HL-60 (cell line): ENCODE measurements around the gene R3HDM1.
A peak's percentile ranks its signal among the peaks of the same experiment; 100 is the strongest.

Experiments
- DNase-seq, 2 experiments: peaks; one replicate each; pipeline ENCODE4 v3.0.0-alpha.2; 2010 to 2020; ENCODE audit warnings: low read depth in 1 of 2, low spot score in 1 of 2
- H3K27ac ChIP-seq: fragments of 250-450 bp; sonication (Bioruptor Pico); replicated peaks from 2 replicates; pipeline ENCODE4 v1.5.1; 2020; ENCODE audit warnings: mild to moderate bottlenecking, moderate library complexity
- H3K27me3 ChIP-seq: fragments of 250-450 bp; sonication (Bioruptor Pico); 2 replicates; pipeline ENCODE4 v1.5.1; 2021; ENCODE audit warnings: mild to moderate bottlenecking, moderate library complexity; ENCODE audit not compliant: insufficient read depth, poor library complexity, severe bottlenecking
- H3K4me3 ChIP-seq: replicated peaks from 2 replicates; pipeline ENCODE4 v1.5.1; 2011; ENCODE audit warnings: mild to moderate bottlenecking, control low read depth, low read length; ENCODE audit not compliant: insufficient read depth
- GABPA ChIP-seq: IDR thresholded peaks from 2 replicates; pipeline ENCODE4 v1.6.1; 2012; ENCODE audit warnings: low read depth
- POLR2AphosphoS5 ChIP-seq: IDR thresholded peaks from 2 replicates; pipeline ENCODE4 v1.6.1; 2012; ENCODE audit warnings: low read depth
- SPI1 ChIP-seq: IDR thresholded peaks from 2 replicates; pipeline ENCODE4 v1.6.1; 2012; ENCODE audit warnings: low read depth, mild to moderate bottlenecking, borderline replicate concordance
- TF ChIP-seq, protein P1 (sequence below): IDR thresholded peaks from one replicate; pipeline ENCODE4 v1.5.1; 2011; ENCODE audit warnings: low read length, control low read depth, inconsistent platforms; ENCODE audit not compliant: insufficient read depth
- TF ChIP-seq, protein P2 (sequence below): IDR thresholded peaks from 2 replicates; pipeline ENCODE4 v1.6.1; 2012; ENCODE audit warnings: low read depth; ENCODE audit not compliant: insufficient replicate concordance

R3HDM1 gene

DNA sequence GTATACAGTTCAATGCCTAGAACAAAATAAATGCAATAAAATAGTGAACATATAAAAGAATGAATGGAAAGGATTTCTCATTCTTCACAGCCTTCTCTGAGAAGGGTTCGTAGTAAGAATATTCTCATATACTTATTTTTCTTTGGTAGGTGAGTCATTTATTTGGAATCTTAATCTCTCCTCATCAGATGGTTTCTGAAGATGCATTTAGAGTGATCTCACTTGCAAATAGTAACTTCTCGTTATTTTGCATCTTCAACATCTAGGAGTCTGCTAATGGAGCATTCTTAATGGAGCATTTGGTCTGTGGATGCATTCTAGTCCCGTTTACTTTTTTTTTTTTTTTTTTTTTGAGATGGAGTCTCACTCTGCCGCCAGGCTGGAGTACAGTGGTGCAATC, 214.3 kb downstream of the R3HDM1 start:
- no peak for DNase-seq
- Histone ChIP-seq H3K27me3 (no peaks in the 10 kb centered on the region), H3K27ac (no peak overlapping the region), H3K4me3 (no peak overlapping the region)
- TF ChIP-seq GABPA: no peak
- TF ChIP-seq, protein P1, sequence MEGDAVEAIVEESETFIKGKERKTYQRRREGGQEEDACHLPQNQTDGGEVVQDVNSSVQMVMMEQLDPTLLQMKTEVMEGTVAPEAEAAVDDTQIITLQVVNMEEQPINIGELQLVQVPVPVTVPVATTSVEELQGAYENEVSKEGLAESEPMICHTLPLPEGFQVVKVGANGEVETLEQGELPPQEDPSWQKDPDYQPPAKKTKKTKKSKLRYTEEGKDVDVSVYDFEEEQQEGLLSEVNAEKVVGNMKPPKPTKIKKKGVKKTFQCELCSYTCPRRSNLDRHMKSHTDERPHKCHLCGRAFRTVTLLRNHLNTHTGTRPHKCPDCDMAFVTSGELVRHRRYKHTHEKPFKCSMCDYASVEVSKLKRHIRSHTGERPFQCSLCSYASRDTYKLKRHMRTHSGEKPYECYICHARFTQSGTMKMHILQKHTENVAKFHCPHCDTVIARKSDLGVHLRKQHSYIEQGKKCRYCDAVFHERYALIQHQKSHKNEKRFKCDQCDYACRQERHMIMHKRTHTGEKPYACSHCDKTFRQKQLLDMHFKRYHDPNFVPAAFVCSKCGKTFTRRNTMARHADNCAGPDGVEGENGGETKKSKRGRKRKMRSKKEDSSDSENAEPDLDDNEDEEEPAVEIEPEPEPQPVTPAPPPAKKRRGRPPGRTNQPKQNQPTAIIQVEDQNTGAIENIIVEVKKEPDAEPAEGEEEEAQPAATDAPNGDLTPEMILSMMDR: no peak
- no peak for TF ChIP-seq POLR2AphosphoS5
- TF ChIP-seq SPI1: no peak
- TF ChIP-seq, protein P2, sequence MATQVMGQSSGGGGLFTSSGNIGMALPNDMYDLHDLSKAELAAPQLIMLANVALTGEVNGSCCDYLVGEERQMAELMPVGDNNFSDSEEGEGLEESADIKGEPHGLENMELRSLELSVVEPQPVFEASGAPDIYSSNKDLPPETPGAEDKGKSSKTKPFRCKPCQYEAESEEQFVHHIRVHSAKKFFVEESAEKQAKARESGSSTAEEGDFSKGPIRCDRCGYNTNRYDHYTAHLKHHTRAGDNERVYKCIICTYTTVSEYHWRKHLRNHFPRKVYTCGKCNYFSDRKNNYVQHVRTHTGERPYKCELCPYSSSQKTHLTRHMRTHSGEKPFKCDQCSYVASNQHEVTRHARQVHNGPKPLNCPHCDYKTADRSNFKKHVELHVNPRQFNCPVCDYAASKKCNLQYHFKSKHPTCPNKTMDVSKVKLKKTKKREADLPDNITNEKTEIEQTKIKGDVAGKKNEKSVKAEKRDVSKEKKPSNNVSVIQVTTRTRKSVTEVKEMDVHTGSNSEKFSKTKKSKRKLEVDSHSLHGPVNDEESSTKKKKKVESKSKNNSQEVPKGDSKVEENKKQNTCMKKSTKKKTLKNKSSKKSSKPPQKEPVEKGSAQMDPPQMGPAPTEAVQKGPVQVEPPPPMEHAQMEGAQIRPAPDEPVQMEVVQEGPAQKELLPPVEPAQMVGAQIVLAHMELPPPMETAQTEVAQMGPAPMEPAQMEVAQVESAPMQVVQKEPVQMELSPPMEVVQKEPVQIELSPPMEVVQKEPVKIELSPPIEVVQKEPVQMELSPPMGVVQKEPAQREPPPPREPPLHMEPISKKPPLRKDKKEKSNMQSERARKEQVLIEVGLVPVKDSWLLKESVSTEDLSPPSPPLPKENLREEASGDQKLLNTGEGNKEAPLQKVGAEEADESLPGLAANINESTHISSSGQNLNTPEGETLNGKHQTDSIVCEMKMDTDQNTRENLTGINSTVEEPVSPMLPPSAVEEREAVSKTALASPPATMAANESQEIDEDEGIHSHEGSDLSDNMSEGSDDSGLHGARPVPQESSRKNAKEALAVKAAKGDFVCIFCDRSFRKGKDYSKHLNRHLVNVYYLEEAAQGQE: no peak

DNA sequence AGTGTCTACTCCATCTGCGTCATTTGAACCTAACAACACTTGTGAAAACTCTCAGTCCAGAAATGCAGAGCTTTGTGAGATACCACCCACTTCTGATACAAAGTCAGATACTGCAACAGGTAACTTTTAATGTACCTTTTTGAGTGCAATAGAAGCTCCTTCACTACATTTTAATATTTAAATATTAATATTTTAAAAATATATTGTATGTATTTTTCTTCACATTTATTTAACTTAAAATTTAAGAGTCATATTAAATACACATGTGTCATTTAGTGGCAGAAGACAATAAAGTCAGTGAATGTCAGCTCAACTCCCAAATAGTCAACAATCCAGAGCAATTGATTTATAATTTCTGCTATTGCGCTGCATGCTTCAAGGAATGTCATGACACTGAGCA, 224.3 kb downstream of the R3HDM1 start:
- H3K4me3 ChIP-seq: no peak overlapping the region
- TF ChIP-seq SPI1: no peak
- TF ChIP-seq GABPA: no peak
- TF ChIP-seq, protein P1: no peak
- H3K27me3 ChIP-seq: no peaks in the 10 kb centered on the region
- no peak for DNase-seq
- no peak overlapping the region for H3K27ac ChIP-seq

DNA sequence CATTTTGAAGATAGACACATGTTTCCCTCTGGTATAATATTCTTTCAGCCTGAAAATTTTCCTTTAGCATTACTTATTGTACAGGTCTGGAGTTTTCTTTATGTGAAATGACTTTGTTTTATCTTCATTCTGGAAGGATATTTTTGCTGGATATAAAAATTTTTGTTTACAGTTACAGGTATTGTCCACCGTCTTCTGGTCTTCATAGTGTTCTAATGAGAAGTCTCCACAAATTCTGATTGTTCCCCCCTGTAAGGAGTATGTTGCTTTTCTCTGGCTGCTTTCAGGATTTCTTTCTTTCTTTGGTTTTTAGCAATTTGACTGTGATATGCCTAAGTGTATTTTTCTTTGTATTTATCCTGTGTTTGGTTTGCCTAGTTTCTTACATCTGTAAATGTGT, 225.4 kb downstream of the R3HDM1 start:
- Histone ChIP-seq H3K27ac (no peak overlapping the region), H3K4me3 (no peak overlapping the region), H3K27me3 (no peaks in the 10 kb centered on the region)
- TF ChIP-seq, protein P2: no peak
- TF ChIP-seq, protein P1: no peak
- no peak for DNase-seq

DNA sequence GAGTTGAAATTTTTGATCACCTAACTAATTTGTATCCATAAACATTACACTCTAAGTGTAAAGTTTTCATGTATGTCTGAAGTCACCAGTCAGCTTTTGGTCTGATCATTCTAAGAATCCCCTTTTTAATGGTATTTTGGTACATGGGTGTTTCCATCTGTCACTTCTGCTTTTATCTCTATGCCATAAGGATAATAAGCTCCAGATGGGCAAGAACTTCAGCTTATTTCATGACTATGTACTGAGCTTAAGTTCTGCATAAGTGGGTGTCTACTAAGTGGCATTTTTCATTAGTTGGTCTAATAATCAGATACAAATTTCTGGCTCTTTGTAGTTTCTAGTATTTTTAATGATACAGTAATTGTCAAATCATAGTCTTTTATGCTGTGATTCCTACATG, 230.7 kb downstream of the R3HDM1 start:
- Histone ChIP-seq H3K27ac (no peak overlapping the region), H3K4me3 (no peak overlapping the region), H3K27me3 (no peaks in the 10 kb centered on the region)
- DNase-seq: no peak
- TF ChIP-seq, protein P2: no peak
- peak; percentile 17; the same call in 1 of the 2 replicates for TF ChIP-seq SPI1
